IPS-18a (cell line): ENCODE measurements around the gene PAFAH2.
"Not testable (repeated sequence)": the region's sequence is repeated elsewhere in the genome, so short reads cannot be mapped to it uniquely, and the experiment has no call there.

Source experiments
- H3K27ac ChIP-seq: one replicate; pipeline ENCODE4 v1.5.1; 2013; ENCODE audit warnings: low read length
- H3K27me3 ChIP-seq: one replicate; pipeline ENCODE4 v1.6.1; 2013; ENCODE audit warnings: mild to moderate bottlenecking, low read length; ENCODE audit not compliant: control insufficient read depth, insufficient read depth
- H3K36me3 ChIP-seq: one replicate; pipeline ENCODE4 v1.6.1; 2013; ENCODE audit warnings: low read depth, low read length; ENCODE audit not compliant: control insufficient read depth
- H3K4me1 ChIP-seq: one replicate; pipeline ENCODE4 v1.6.1; 2013; ENCODE audit warnings: low read depth, low read length; ENCODE audit not compliant: control insufficient read depth
- H3K4me3 ChIP-seq: one replicate; pipeline ENCODE4 v1.5.1; 2013; ENCODE audit warnings: low read length
- H3K9ac ChIP-seq: one replicate; pipeline ENCODE4 v1.6.1; 2013; ENCODE audit warnings: mild to moderate bottlenecking, low read length, moderate library complexity
- H3K9me3 ChIP-seq: one replicate; pipeline ENCODE4 v1.6.1; 2013; ENCODE audit warnings: low read depth, low read length; ENCODE audit not compliant: control insufficient read depth

The PAFAH2 gene

GRCh38 chr1:25989440-25990234 lies 8.2 kb downstream of the PAFAH2 start:
- no peak overlapping the region for H3K4me3 ChIP-seq
- no peaks in the 10 kb centered on the region for H3K9me3 ChIP-seq
- peaks cover 7% of the 10 kb centered on the region for H3K4me1 ChIP-seq
- no peak overlapping the region for H3K27ac ChIP-seq
- peaks cover 15% of the 10 kb centered on the region for H3K36me3 ChIP-seq
- H3K9ac ChIP-seq, result no peak overlapping the region
- H3K27me3 ChIP-seq, result no peaks in the 10 kb centered on the region

- Histone ChIP-seq H3K9me3 (no peaks in the 10 kb centered on the region), H3K9ac (no peak overlapping the region), H3K27me3 (no peaks in the 10 kb centered on the region), H3K4me1 (no peaks in the 10 kb centered on the region), H3K27ac (no peak overlapping the region), H3K4me3 (no peak overlapping the region), H3K36me3 (peaks cover 21% of the 10 kb centered on the region)
Measured at GRCh38 chr1:25987951-25988350, 9.9 kb downstream of the PAFAH2 start.

DNA sequence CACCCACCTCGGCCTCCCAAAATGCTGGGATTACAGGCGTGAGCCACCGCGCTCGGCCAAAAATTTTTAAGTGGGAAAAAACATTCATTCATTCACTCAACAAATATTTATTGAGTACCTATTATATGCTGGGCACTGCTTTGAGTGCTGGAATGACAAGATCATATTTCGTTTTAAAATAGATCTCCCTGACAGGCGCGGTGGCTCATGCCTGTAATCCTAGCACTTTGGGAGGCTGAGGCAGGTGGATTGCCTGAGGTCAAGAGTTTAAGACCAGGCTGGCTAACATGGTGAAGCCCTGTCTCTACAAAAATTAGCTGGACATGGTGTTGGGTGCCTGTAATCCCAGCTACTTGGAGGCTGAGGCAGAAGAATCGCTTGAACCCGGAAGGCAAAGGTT lies 11.1 kb downstream of the PAFAH2 start:
- H3K4me1 ChIP-seq, H3K27me3 ChIP-seq, H3K9me3 ChIP-seq, H3K9ac ChIP-seq, H3K27ac ChIP-seq, H3K4me3 ChIP-seq: not testable (repeated sequence)
- H3K36me3 ChIP-seq, result peaks cover 32% of the 10 kb centered on the region

DNA sequence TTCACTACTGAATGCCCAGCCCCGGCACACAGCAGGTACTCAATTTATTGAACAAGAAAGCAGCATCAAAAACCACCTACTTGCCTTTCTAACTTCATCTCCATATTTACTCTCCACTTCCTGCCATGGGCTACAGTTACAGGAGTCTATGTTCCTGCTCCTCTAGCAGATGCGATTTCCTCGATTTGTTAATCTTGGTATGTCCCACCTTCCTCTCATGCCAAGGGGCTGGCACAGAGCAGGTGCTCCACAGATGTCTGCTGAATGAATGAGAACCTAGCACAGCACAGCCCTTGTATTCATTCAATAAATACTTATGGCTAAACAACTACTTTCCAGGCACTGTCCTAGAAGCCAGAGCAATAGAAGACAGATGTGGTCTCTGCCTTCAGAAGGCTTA lies 12.2 kb downstream of the PAFAH2 start:
- H3K27ac ChIP-seq, result no peak overlapping the region
- peaks cover 37% of the 10 kb centered on the region for H3K36me3 ChIP-seq
- H3K9me3 ChIP-seq, result no peaks in the 10 kb centered on the region
- no peaks in the 10 kb centered on the region for H3K27me3 ChIP-seq
- no peak overlapping the region for H3K9ac ChIP-seq
- no peaks in the 10 kb centered on the region for H3K4me1 ChIP-seq
- H3K4me3 ChIP-seq, result no peak overlapping the region

DNA sequence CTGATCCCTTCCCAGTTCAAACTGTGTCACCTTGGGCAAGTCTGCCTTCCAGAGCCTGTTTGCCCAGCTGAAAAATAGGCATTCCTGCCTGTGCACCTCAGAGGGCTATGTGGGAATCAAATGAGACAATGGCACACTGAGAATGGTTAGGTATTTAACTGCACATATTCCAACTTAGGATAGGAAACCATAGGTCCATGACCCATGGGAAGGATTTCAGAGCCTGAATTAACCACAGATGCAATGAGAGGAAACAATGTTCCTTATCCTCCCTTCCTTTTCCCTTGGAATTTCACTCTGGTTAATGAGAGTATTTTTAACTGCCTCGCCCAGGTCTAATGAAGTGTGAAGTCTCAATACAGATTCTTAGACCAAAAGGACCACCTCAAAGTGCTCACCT lies 12.7 kb downstream of the PAFAH2 start:
- no peak overlapping the region for H3K27ac ChIP-seq
- peaks cover 37% of the 10 kb centered on the region for H3K36me3 ChIP-seq
- H3K4me1 ChIP-seq, result no peaks in the 10 kb centered on the region
- H3K4me3 ChIP-seq, result no peak overlapping the region
- H3K27me3 ChIP-seq, result no peaks in the 10 kb centered on the region
- H3K9ac ChIP-seq, result no peak overlapping the region
- no peaks in the 10 kb centered on the region for H3K9me3 ChIP-seq

- Histone ChIP-seq H3K27me3 (no peaks in the 10 kb centered on the region), H3K4me3 (no peak overlapping the region), H3K9me3 (no peaks in the 10 kb centered on the region), H3K9ac (no peak overlapping the region), H3K4me1 (no peaks in the 10 kb centered on the region), H3K36me3 (peaks cover 46% of the 10 kb centered on the region), H3K27ac (no peak overlapping the region)
Measured at GRCh38 chr1:25979210-25979609, 18.7 kb downstream of the PAFAH2 start.

DNA sequence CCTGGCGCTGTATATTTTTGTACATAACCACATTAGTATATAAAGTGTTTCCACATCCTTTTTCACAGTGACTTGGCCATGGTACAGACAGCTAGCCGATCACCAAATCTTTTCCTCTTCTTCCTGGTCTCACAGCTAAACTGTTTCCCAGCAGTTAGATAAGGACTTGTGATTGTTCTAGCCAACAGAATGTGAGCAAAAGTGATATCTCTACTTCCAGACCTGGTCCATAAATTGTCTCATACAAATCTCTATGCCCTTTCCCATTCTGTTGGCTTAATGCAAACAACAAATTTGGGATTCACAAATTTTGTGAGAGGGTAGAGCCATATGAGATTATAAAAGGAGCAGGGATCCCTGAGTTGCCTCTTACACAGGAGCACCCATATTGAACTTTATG lies 19.5 kb downstream of the PAFAH2 start:
- Histone ChIP-seq H3K36me3 (peaks cover 49% of the 10 kb centered on the region), H3K27ac (no peak overlapping the region), H3K4me1 (no peaks in the 10 kb centered on the region), H3K4me3 (no peak overlapping the region), H3K27me3 (no peaks in the 10 kb centered on the region), H3K9me3 (no peaks in the 10 kb centered on the region), H3K9ac (no peak overlapping the region)

DNA sequence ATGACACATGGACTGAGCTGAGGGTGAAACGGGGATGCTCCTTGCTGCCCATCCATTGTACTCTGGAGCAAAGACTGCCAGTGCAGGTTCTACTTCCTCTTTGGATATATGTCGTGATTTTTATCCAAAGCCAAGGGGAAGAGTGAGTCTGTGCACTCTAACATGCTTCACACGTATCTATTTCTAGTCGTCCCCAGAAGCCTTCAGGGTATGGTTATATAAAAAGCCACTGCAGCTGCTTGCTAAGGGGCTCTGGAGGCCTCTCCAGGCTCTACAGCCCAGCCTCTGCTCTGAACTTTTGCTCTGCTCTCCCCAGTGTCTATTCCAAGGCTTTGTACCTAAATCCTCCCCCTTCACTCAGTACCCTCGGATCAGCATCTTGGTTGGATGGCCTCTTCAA lies 20.1 kb downstream of the PAFAH2 start:
- Histone ChIP-seq H3K27ac (no peak overlapping the region), H3K4me3 (no peak overlapping the region), H3K9ac (no peak overlapping the region), H3K27me3 (no peaks in the 10 kb centered on the region), H3K36me3 (peaks cover 46% of the 10 kb centered on the region), H3K4me1 (no peaks in the 10 kb centered on the region), H3K9me3 (no peaks in the 10 kb centered on the region)

DNA sequence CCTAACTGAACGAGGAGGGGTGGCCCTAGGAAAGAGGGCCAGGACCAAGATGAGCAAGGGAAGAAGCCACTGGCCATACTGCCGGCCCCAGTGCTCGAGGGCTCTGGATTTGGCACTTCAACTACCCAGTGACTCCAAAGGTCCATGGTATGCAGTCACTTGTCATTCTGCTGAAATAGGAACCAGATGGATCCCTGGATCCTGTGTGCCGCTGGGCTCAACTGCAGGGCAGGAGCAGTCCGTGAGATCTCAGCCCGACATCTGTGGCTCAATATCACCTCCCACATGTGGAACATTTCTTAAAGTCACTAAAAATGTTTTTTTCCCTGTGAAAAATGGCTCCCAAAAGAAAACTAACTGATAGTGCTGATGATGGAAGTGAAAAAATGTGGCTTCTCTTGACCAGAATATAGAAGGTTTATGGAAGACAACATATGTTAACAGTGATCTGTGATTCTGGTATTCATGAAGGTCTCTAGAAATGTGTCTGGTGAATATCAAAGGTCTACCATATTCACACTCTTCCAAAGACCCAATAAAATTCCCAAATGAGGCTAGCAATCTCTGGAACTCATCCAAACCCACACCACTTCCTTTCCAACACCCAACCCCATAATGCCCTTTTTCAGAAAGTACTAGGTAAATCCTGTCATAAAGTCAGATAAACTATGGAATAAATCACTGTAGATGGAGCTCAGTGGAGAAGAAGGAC lies 24.1 kb downstream of the PAFAH2 start:
- Histone ChIP-seq H3K27ac (no peak overlapping the region), H3K9ac (no peak overlapping the region), H3K36me3 (peaks cover 32% of the 10 kb centered on the region), H3K4me3 (no peak overlapping the region), H3K27me3 (no peaks in the 10 kb centered on the region), H3K9me3 (no peaks in the 10 kb centered on the region), H3K4me1 (no peaks in the 10 kb centered on the region)

DNA sequence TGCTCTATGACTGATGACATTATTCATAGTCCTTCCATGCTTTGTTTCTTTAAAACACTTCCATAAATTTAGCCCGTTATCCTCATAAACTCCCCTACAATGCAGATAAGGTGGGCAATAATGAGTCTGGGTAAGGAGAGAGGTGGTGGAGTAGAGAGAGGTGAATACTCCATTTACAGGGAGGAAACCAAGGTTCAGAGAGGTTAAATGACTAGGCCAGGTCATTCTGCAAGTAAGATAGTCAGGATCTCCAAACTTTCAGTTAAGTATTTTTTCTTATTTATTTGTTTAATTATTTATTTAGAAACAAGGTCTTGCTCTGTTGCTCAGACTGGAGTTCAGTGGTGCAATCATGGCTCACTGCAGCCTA lies 26.1 kb downstream of the PAFAH2 start:
- H3K27me3 ChIP-seq, result no peaks in the 10 kb centered on the region
- H3K9ac ChIP-seq, result no peak overlapping the region
- H3K27ac ChIP-seq, result no peak overlapping the region
- H3K4me1 ChIP-seq, result no peaks in the 10 kb centered on the region
- H3K4me3 ChIP-seq, result no peak overlapping the region
- H3K9me3 ChIP-seq, result no peaks in the 10 kb centered on the region
- peaks cover 26% of the 10 kb centered on the region for H3K36me3 ChIP-seq

GRCh38 chr1:25971066-25971810 lies 26.6 kb downstream of the PAFAH2 start:
- no peak overlapping the region for H3K9ac ChIP-seq
- no peak overlapping the region for H3K4me3 ChIP-seq
- no peaks in the 10 kb centered on the region for H3K9me3 ChIP-seq
- no peak overlapping the region for H3K27ac ChIP-seq
- H3K36me3 ChIP-seq, result peaks cover 22% of the 10 kb centered on the region
- no peaks in the 10 kb centered on the region for H3K4me1 ChIP-seq
- no peaks in the 10 kb centered on the region for H3K27me3 ChIP-seq
